Peyer's patch (tissue), 4 donors: ENCODE data around the gene LHX1.

Experiments
- POLR2A ChIP-seq, 2 donors: fragments of 450-650 bp; IDR thresholded peaks; one replicate each; pipeline ENCODE4 v1.5.1; 2017; ENCODE audit warnings: antibody characterized with exemption in 2 of 2, mild to moderate bottlenecking in 2 of 2, moderate library complexity in 2 of 2
- TF ChIP-seq, protein P1 (sequence below), 6 experiments: fragments of 450-650 bp in 4 of 6; fragments of 200-600 bp in 2 of 6; sonication (generic) in 1 of 6; IDR thresholded peaks; one replicate each; pipeline ENCODE4 v1.5.1; 2017 to 2019; ENCODE audit warnings: antibody characterized with exemption in 6 of 6, mild to moderate bottlenecking in 3 of 6, moderate library complexity in 1 of 6

DNA sequence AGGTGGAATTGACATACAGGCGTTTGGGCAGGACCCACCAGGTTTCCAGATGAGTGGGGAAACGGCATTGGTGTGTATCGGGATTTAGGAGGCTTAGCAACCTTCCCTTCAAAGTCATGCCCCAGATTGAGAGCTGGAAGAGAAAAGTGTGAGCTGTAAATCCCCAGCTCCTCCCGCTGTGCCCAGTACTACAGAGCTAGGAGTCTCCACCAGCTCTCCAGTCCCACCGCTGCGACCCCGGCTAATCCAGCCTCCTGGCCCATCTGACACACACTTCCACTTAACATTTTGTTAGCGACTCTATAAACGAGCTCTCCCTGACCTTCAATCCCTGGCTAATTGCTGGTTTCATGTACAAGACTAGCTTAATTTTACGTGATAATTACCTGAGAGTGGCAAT, 29.9 kb upstream of the LHX1 start:
- TF ChIP-seq, protein P1, sequence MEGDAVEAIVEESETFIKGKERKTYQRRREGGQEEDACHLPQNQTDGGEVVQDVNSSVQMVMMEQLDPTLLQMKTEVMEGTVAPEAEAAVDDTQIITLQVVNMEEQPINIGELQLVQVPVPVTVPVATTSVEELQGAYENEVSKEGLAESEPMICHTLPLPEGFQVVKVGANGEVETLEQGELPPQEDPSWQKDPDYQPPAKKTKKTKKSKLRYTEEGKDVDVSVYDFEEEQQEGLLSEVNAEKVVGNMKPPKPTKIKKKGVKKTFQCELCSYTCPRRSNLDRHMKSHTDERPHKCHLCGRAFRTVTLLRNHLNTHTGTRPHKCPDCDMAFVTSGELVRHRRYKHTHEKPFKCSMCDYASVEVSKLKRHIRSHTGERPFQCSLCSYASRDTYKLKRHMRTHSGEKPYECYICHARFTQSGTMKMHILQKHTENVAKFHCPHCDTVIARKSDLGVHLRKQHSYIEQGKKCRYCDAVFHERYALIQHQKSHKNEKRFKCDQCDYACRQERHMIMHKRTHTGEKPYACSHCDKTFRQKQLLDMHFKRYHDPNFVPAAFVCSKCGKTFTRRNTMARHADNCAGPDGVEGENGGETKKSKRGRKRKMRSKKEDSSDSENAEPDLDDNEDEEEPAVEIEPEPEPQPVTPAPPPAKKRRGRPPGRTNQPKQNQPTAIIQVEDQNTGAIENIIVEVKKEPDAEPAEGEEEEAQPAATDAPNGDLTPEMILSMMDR (IDR thresholded peaks at IDR 0.05), result no peak
- no peak for TF ChIP-seq POLR2A (IDR thresholded peaks at IDR 0.05)
